ENCODE results near the gene S100A1.
A peak's percentile ranks its signal among the peaks of the same experiment; 100 is the strongest.

S100A1 gene

GRCh38 chr1:153673511-153673910, 45.3 kb downstream of the S100A1 start:
- DNase-seq (ENCODE audit: low read depth in 1 of 2, low spot score in 1 of 2): no peak
- in situ Hi-C loops (cut with HindIII; ENCODE audit: low pct_unique_long_range_greater_than_20kb, low sequenced_read_pairs): no loop called here
- no peak for TF ChIP-seq JUND (IDR thresholded peaks at IDR 0.05; ENCODE audit: low read depth)

DNA sequence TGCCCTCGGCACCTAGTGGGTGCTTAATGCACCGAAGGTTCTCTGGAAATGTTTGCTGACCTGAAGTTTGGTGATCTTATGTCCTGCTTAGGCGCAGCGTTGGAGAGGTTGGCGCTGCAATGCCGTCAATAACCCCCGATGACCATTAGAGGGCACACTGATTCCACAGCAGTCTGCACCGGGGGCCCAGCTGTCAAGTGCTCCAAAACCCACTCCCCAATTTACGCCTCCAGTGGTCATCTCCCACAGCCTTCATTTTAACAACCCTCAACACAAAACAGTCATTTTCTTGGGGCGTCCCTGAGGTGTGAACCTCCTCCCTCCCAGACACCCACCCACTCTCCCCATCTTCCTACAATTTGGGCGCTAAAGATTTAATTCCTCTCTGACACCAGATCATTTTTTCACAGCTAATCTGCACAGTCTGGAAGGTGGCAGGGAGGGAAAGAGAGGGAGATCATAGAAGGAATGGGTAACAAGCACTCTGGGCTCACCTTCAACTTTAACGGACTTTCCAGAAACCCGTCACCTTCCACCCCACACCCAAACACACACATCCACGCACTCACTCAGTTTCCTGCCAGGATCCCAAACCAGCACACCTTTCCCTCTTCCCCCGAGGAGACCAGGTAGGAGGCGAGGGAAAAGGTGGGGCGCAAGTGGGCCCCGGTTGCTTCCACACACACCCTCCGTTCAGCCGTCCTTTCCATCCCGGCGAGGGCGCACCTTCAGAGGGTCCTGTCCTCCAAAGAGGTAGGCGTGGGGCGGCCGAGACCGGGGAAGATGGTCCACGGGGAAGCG, 49.7 kb downstream of the S100A1 start:
- in situ Hi-C loops (cut with HindIII; ENCODE audit: low pct_unique_long_range_greater_than_20kb, low sequenced_read_pairs): no loop called here
- DNase-seq (ENCODE audit: low read depth in 1 of 2, low spot score in 1 of 2): peak; percentile 65 to 70
- TF ChIP-seq JUND (IDR thresholded peaks at IDR 0.05; ENCODE audit: low read depth): no peak

DNA sequence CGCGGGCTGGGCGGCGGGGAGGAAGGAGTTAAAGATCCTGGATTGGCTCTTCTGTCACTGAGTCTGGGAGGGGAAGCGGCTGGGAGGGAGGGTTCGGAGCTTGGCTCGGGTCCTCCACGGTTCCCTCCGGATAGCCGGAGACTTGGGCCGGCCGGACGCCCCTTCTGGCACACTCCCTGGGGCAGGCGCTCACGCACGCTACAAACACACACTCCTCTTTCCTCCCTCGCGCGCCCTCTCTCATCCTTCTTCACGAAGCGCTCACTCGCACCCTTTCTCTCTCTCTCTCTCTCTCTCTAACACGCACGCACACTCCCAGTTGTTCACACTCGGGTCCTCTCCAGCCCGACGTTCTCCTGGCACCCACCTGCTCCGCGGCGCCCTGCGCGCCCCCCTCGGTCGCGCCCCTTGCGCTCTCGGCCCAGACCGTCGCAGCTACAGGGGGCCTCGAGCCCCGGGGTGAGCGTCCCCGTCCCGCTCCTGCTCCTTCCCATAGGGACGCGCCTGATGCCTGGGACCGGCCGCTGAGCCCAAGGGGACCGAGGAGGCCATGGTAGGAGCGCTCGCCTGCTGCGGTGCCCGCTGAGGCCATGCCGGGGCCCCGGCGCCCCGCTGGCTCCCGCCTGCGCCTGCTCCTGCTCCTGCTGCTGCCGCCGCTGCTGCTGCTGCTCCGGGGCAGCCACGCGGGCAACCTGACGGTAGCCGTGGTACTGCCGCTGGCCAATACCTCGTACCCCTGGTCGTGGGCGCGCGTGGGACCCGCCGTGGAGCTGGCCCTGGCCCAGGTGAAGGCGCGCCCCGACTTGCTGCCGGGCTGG, 50.5 kb downstream of the S100A1 start, which contains the start of gene NPR1:
TSS of gene NPR1 (plus strand) at position 170 of the 818 bp plus-strand sequence. CDS start at position 591, 421 bp downstream.
- in situ Hi-C loops (cut with HindIII; ENCODE audit: low pct_unique_long_range_greater_than_20kb, low sequenced_read_pairs): no loop called here
- DNase-seq (ENCODE audit: low read depth in 1 of 2, low spot score in 1 of 2): peak; percentile 50 to 64
- TF ChIP-seq JUND (IDR thresholded peaks at IDR 0.05; ENCODE audit: low read depth): no peak

- TF ChIP-seq JUND (IDR thresholded peaks at IDR 0.05; ENCODE audit: low read depth): no peak
- in situ Hi-C loops (cut with HindIII; ENCODE audit: low pct_unique_long_range_greater_than_20kb, low sequenced_read_pairs): no loop called here
- DNase-seq (ENCODE audit: low read depth in 1 of 2, low spot score in 1 of 2): no peak
These were observed 51.3 kb downstream of the S100A1 start for GRCh38 chr1:153679337-153680119.

- TF ChIP-seq JUND (IDR thresholded peaks at IDR 0.05; ENCODE audit: low read depth): no peak
- DNase-seq (ENCODE audit: low read depth in 1 of 2, low spot score in 1 of 2): no peak
- in situ Hi-C loops (cut with HindIII; ENCODE audit: low pct_unique_long_range_greater_than_20kb, low sequenced_read_pairs): no loop called here
These were observed 51.8 kb downstream of the S100A1 start for GRCh38 chr1:153680120-153680403.
